Omental fat pad (tissue), 4 donors: ENCODE results near the gene METTL9. TPM values are rescaled to one million over a fixed set of nuclear protein-coding genes. Genes with fewer than 3 reads are reported as not detected.

ENCODE experiments used
- ATAC-seq: fragments of 150-250 bp; one replicate; pipeline ENCODE4 v1.9.1; 2016; ENCODE audit warnings: mild to moderate bottlenecking, moderate library complexity; ENCODE audit not compliant: low FRiP score
- DNase-seq: peaks from one replicate; pipeline ENCODE4 v3.0.0-alpha.2; 2019; ENCODE audit warnings: low spot score
- total RNA-seq, 4 donors: library from RNA; depleted of rRNA; stranded (reverse); fragments of >200 nt; gene quantifications; one replicate each; pipeline ENCODE4 v1.1.0, GENCODE V29; 2016
- TF ChIP-seq, protein P1 (sequence below), 3 donors: fragments of 450-650 bp; IDR thresholded peaks; one replicate each; pipeline ENCODE4 v1.5.1; 2016 to 2017; ENCODE audit warnings: antibody characterized with exemption in 3 of 3, mild to moderate bottlenecking in 3 of 3, moderate library complexity in 2 of 3

METTL9 gene
- total RNA-seq, 4 donors from 2014 or later: 98.9 to 195 (median 114) TPM

DNA sequence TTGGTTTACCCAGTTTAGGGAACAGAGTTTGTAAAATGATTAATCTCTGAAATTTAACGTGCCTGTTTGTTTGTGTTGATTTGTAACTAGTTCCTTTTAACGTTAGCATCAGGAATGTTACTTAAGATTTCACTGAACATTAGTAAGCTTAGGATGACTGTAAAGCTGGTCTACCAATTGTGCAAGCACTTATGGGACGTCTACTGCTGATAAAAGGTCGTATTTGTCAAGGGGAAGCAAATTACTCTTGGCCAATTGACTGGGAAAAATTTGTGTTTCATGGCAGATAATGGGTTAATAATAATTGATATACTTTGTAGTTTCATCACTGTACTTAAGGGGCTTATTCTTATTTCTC lies 11.8 kb downstream of the METTL9 start:
- peak; percentile 66 for ATAC-seq
- TF ChIP-seq, protein P1, sequence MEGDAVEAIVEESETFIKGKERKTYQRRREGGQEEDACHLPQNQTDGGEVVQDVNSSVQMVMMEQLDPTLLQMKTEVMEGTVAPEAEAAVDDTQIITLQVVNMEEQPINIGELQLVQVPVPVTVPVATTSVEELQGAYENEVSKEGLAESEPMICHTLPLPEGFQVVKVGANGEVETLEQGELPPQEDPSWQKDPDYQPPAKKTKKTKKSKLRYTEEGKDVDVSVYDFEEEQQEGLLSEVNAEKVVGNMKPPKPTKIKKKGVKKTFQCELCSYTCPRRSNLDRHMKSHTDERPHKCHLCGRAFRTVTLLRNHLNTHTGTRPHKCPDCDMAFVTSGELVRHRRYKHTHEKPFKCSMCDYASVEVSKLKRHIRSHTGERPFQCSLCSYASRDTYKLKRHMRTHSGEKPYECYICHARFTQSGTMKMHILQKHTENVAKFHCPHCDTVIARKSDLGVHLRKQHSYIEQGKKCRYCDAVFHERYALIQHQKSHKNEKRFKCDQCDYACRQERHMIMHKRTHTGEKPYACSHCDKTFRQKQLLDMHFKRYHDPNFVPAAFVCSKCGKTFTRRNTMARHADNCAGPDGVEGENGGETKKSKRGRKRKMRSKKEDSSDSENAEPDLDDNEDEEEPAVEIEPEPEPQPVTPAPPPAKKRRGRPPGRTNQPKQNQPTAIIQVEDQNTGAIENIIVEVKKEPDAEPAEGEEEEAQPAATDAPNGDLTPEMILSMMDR (IDR thresholded peaks at IDR 0.05): no peak

GRCh38 chr16:21611556-21612384 lies 12.4 kb downstream of the METTL9 start:
- DNase-seq (no peak), ATAC-seq (peak; percentile 72)
- TF ChIP-seq, protein P1 (IDR thresholded peaks at IDR 0.05): no peak

More for the DNA sequence above, 11.8 kb downstream of the METTL9 start:
- DNase-seq: no peak

GRCh38 chr16:21613361-21613760 lies 14.0 kb downstream of the METTL9 start:
- ATAC-seq: no peak
- TF ChIP-seq, protein P1 (IDR thresholded peaks at IDR 0.05): no peak
- DNase-seq: no peak

DNA sequence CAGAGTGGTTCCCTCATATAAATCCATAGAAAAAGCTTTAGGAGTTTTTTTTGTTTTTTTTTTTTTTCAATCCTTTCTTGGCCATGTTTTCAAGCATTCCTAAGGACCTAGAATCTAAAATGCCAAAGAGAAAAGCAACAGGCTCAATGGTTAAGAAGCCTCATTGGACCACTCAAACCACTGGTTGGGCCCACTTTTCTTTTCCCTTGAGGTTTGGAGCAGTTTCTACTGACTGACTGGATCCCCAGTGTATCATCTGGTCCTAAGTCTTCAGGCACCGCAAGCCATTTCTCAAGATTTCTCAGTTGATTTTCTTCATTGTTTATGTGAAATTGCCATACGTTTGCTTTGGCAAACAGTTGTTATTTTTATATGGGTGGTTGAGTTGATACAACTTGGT lies 14.4 kb downstream of the METTL9 start:
- TF ChIP-seq, protein P1 (IDR thresholded peaks at IDR 0.05): no peak
- ATAC-seq (no peak), DNase-seq (no peak)

GRCh38 chr16:21614896-21615295 lies 15.5 kb downstream of the METTL9 start:
- DNase-seq (no peak), ATAC-seq (no peak)
- TF ChIP-seq, protein P1 (IDR thresholded peaks at IDR 0.05): no peak

DNA sequence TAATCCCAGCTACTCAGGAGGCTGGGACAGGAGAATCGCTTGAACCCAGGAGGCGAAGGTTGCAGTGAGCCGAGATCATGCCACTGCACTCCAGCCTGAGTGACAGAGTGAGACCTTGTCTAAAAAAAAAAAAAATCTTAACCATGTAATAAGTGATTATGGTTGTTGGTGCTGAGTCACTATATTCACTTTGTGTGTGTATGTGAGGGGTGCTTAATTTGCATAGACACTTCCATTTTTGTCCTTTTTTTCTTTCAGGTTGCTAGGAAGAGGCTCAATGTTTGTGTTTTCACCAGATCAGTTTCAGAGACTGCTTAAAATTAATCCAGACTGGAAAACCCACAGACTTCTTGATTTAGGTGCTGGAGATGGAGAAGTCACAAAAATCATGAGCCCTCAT lies 18.2 kb downstream of the METTL9 start:
- TF ChIP-seq, protein P1 (IDR thresholded peaks at IDR 0.05): no peak
- DNase-seq: no peak
- ATAC-seq: no peak

DNA sequence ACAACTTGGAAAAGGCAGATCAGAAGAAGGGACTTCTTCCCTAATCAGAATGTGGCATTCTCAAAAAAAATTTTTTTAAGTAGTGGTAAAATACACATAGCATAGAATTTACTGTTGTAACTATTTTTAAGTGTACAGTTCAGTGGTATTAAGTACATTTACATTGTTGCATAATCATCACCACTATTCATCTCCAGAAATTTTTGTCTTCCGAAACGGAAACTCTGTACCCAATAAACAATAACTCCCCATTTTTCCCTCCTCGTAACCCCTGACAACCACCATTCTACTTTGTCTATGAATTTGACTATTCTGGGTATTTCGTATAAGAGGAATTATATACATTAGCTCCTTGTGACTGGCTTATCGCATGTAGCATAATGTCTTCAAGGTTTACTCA lies 18.9 kb downstream of the METTL9 start:
- no peak for DNase-seq
- no peak for ATAC-seq
- TF ChIP-seq, protein P1 (IDR thresholded peaks at IDR 0.05): no peak
